Endodermal cell (in vitro differentiated cells): ENCODE results near the gene CMTR1. TPM values are rescaled to one million over a fixed set of nuclear protein-coding genes. Genes with fewer than 3 reads are reported as not detected.

ENCODE experiments used
- DNase-seq: peaks from one replicate; pipeline ENCODE4 v3.0.0-alpha.2; 2017
- H3K27ac ChIP-seq: 2 replicates; pipeline ENCODE4 v1.5.1; 2013; ENCODE audit warnings: mild to moderate bottlenecking, low read depth, low read length, moderate library complexity
- H3K27me3 ChIP-seq: 2 replicates; pipeline ENCODE4 v1.6.1; 2013; ENCODE audit warnings: mild to moderate bottlenecking, low read length, moderate library complexity; ENCODE audit not compliant: insufficient read depth, control insufficient read depth, poor library complexity, severe bottlenecking
- H3K36me3 ChIP-seq: 2 replicates; pipeline ENCODE4 v1.7.0; 2013; ENCODE audit warnings: mild to moderate bottlenecking, low read length, moderate library complexity; ENCODE audit not compliant: control insufficient read depth, insufficient read depth
- H3K4me1 ChIP-seq: one replicate; pipeline ENCODE4 v1.7.0; 2013; ENCODE audit warnings: low read length; ENCODE audit not compliant: control insufficient read depth, insufficient read depth
- H3K4me3 ChIP-seq: 2 replicates; pipeline ENCODE4 v1.5.1; 2013; ENCODE audit warnings: mild to moderate bottlenecking, low read length, moderate library complexity
- H3K9ac ChIP-seq: 2 replicates; pipeline ENCODE4 v1.6.1; 2013; ENCODE audit warnings: mild to moderate bottlenecking, low read length, moderate library complexity; ENCODE audit not compliant: poor library complexity, severe bottlenecking; ENCODE audit errors: extremely low read depth
- H3K9me3 ChIP-seq: 2 replicates; pipeline ENCODE4 v1.6.1; 2013; ENCODE audit warnings: mild to moderate bottlenecking, low read length, moderate library complexity; ENCODE audit not compliant: control insufficient read depth
- H3K27ac Mint-ChIP-seq: 2 replicates; pipeline ENCODE4 v1.8.0; 2020; ENCODE audit warnings: mixed read lengths
- H3K27me3 Mint-ChIP-seq: 2 replicates; pipeline ENCODE4 v1.8.0; 2021; ENCODE audit warnings: mild to moderate bottlenecking, mixed read lengths; ENCODE audit not compliant: insufficient read depth
- H3K36me3 Mint-ChIP-seq: 2 replicates; pipeline ENCODE4 v1.8.0; 2020; ENCODE audit warnings: low read depth, mixed read lengths
- H3K4me1 Mint-ChIP-seq: 2 replicates; pipeline ENCODE4 v1.8.0; 2020; ENCODE audit warnings: mixed read lengths
- H3K4me3 Mint-ChIP-seq: 2 replicates; pipeline ENCODE4 v1.8.0; 2020; ENCODE audit warnings: mild to moderate bottlenecking, moderate library complexity, mixed read lengths
- H3K9me3 Mint-ChIP-seq: 2 replicates; pipeline ENCODE4 v1.8.0; 2020; ENCODE audit warnings: mild to moderate bottlenecking, mixed read lengths
- WGBS, 2 experiments: methylation state at CpG; one replicate each; pipeline versions ENCODE4 v1.1.5 to v1.1.7; 2013; ENCODE audit warnings: missing lambda C conversion rate in 2 of 2, mixed read lengths in 1 of 2; ENCODE audit not compliant: insufficient coverage in 1 of 2, insufficient read length in 1 of 2; 5-methylcytosine and 5-hydroxymethylcytosine counted together
- total RNA-seq, 2 donors: library from RNA; stranded (reverse); fragmentation: NEBNext Ultra II Directional in 1 of 2; extraction: Animal tissue kit (Norgen Biotek cat#: 25700) in 1 of 2; gene quantifications; 2 replicates in 1 of 2; 3 replicates in 1 of 2; pipeline ENCODE4 v1.2.1, GENCODE V29; 2021
- TF ChIP-seq, protein P1 (sequence below): fragments of 200-600 bp; sonication (generic); conservative IDR thresholded peaks from 2 replicates; pipeline ENCODE4 v1.5.0; 2021; ENCODE audit warnings: antibody characterized with exemption, mild to moderate bottlenecking

CMTR1 gene
- total RNA-seq, 2 donors from 2014 or later: 62.0 to 91.6 TPM

DNA sequence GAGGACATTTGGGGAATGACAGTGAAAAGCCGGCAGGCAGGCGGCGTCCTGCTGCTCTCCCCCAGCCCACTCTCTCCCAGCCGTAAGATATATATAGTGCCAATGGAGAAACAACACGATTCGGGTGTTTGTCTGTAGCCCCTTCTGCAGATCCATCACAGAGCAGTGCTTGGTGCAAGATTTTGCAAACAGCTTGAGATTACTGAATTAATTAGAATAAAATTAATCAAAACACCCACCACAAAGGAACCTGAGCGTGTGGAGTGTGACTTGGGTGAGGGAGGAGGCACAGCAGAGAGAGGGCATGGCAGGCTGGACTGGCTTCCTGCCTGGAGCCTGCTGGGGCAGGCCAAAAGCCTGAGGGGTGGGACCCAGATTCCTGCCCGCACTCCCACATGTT is 95.5 kb downstream of the CMTR1 start:
- TF ChIP-seq, protein P1, sequence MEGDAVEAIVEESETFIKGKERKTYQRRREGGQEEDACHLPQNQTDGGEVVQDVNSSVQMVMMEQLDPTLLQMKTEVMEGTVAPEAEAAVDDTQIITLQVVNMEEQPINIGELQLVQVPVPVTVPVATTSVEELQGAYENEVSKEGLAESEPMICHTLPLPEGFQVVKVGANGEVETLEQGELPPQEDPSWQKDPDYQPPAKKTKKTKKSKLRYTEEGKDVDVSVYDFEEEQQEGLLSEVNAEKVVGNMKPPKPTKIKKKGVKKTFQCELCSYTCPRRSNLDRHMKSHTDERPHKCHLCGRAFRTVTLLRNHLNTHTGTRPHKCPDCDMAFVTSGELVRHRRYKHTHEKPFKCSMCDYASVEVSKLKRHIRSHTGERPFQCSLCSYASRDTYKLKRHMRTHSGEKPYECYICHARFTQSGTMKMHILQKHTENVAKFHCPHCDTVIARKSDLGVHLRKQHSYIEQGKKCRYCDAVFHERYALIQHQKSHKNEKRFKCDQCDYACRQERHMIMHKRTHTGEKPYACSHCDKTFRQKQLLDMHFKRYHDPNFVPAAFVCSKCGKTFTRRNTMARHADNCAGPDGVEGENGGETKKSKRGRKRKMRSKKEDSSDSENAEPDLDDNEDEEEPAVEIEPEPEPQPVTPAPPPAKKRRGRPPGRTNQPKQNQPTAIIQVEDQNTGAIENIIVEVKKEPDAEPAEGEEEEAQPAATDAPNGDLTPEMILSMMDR: no peak
- no peak overlapping the region for H3K27ac ChIP-seq
- no peak for DNase-seq
- no peaks in the 10 kb centered on the region for H3K4me1 Mint-ChIP-seq
- H3K9me3 ChIP-seq: no peaks in the 10 kb centered on the region
- H3K36me3 Mint-ChIP-seq: no peaks in the 10 kb centered on the region
- H3K27ac Mint-ChIP-seq: no peak overlapping the region
- H3K9ac ChIP-seq: no peak overlapping the region
- peaks cover 45% of the 10 kb centered on the region for H3K27me3 Mint-ChIP-seq
- H3K36me3 ChIP-seq: no peaks in the 10 kb centered on the region
- H3K4me3 Mint-ChIP-seq: no peak overlapping the region
- H3K4me1 ChIP-seq: no peaks in the 10 kb centered on the region
- peaks cover 49% of the 10 kb centered on the region for H3K27me3 ChIP-seq
- no peak overlapping the region for H3K4me3 ChIP-seq
- H3K9me3 Mint-ChIP-seq: no peaks in the 10 kb centered on the region
- 57 to 81% methylated on average over 4 to 8 of the region's 8 CpGs for WGBS, 2 experiments

- 79 to 82% methylated on average over 4 to 5 of the region's 5 CpGs for WGBS, 2 experiments
- Histone ChIP-seq H3K9me3 (no peaks in the 10 kb centered on the region), H3K27me3 (peaks cover 67% of the 10 kb centered on the region), H3K4me3 (no peak overlapping the region), H3K4me1 (no peaks in the 10 kb centered on the region), H3K36me3 (no peaks in the 10 kb centered on the region), H3K9ac (no peak overlapping the region), H3K27ac (no peak overlapping the region)
- no peaks in the 10 kb centered on the region for H3K36me3 Mint-ChIP-seq
- H3K27me3 Mint-ChIP-seq: peaks cover 63% of the 10 kb centered on the region
- peaks cover 4% of the 10 kb centered on the region for H3K4me1 Mint-ChIP-seq
- H3K9me3 Mint-ChIP-seq: no peaks in the 10 kb centered on the region
- H3K4me3 Mint-ChIP-seq: no peak overlapping the region
- no peak overlapping the region for H3K27ac Mint-ChIP-seq
- DNase-seq: no peak
- TF ChIP-seq, protein P1: no peak
These were observed 97.3 kb downstream of the CMTR1 start for GRCh38 chr6:37530297-37530696.

DNA sequence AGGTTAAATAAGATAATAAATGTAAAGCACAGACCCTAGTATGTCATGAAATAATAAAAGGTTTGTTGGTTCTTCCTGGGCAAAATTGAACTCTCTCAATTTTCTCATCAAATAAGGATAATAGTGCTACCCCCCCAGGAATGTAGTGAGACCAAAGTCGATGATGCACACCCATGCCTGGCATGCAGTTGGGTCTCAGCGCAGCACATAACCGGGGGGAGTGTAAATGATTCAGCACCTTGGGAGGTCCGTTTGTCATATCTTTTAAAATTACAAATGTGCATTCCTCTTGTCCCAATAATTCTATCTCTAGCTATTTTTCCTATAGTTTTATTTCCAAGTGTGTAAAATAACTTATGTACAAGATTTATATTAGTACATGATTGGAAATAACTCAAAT is 98.0 kb downstream of the CMTR1 start:
- DNase-seq: no peak
- H3K27me3 Mint-ChIP-seq: peaks cover 70% of the 10 kb centered on the region
- H3K27ac ChIP-seq: no peak overlapping the region

More for the DNA sequence above, 98.0 kb downstream of the CMTR1 start:
- peaks cover 5% of the 10 kb centered on the region for H3K4me1 Mint-ChIP-seq
- no peaks in the 10 kb centered on the region for H3K9me3 Mint-ChIP-seq
- H3K4me1 ChIP-seq: no peaks in the 10 kb centered on the region
- no peaks in the 10 kb centered on the region for H3K9me3 ChIP-seq
- no peak overlapping the region for H3K27ac Mint-ChIP-seq
- no peak overlapping the region for H3K4me3 Mint-ChIP-seq
- 76 to 91% methylated on average over 4 of the region's 4 CpGs for WGBS, 2 experiments
- no peak overlapping the region for H3K4me3 ChIP-seq
- no peak overlapping the region for H3K9ac ChIP-seq
- TF ChIP-seq, protein P1: no peak
- H3K36me3 Mint-ChIP-seq: no peaks in the 10 kb centered on the region
- no peaks in the 10 kb centered on the region for H3K36me3 ChIP-seq
- peaks cover 74% of the 10 kb centered on the region for H3K27me3 ChIP-seq

Other genes starting within 250 kb of the CMTR1 start
- gene TBC1D22B, start 175.4 kb upstream of the CMTR1 start, total RNA-seq: 10 to 100 TPM; 13.8 to 20.1 TPM
- 1 to 10 TPM in 1 of 2 donors, under 1 TPM in 1; 0.95 to 1.6 TPM for gene TMEM217, start 175.1 kb upstream of the CMTR1 start, total RNA-seq
- 10 to 100 TPM; 38.2 to 51.1 TPM for gene RNF8, start 79.2 kb upstream of the CMTR1 start, total RNA-seq
- gene CCDC167, start 66.7 kb downstream of the CMTR1 start, total RNA-seq: 10 to 100 TPM; 60.4 to 66.1 TPM